ENCODE results near the gene ATXN1.

The ATXN1 gene

DNA sequence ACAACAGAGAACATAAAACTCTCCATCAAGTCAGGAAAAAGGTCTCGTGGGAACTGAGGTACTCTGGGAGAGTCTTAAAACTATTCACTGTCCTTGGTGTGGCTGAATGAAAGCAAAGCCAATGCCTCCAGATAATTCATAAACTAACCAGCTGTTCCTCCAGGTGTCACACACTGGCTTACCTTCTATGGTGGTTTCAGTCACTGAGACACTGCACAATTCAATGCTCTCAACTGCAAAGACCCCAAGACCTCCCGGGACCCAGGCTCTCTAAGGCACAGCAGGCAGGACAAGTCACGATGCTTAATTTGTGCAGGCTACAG is 422.0 kb downstream of the ATXN1 start:
- TF ChIP-seq, protein P1, sequence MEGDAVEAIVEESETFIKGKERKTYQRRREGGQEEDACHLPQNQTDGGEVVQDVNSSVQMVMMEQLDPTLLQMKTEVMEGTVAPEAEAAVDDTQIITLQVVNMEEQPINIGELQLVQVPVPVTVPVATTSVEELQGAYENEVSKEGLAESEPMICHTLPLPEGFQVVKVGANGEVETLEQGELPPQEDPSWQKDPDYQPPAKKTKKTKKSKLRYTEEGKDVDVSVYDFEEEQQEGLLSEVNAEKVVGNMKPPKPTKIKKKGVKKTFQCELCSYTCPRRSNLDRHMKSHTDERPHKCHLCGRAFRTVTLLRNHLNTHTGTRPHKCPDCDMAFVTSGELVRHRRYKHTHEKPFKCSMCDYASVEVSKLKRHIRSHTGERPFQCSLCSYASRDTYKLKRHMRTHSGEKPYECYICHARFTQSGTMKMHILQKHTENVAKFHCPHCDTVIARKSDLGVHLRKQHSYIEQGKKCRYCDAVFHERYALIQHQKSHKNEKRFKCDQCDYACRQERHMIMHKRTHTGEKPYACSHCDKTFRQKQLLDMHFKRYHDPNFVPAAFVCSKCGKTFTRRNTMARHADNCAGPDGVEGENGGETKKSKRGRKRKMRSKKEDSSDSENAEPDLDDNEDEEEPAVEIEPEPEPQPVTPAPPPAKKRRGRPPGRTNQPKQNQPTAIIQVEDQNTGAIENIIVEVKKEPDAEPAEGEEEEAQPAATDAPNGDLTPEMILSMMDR (IDR thresholded peaks at IDR 0.05), result no peak
- no peak for DNase-seq
- Histone ChIP-seq H3K27me3 (no peaks in the 10 kb centered on the region), H3K4me3 (no peak overlapping the region), H3K36me3 (no peaks in the 10 kb centered on the region), H3K27ac (peak overlapping the region in 1 of 2 donors; percentile 37), H3K9me3 (no peaks in the 10 kb centered on the region), H3K4me1 (peaks cover 0 to 57% (median 43%) of the 10 kb centered on the region in 4 donors)
- intact Hi-C loops (cut with DNase I; ENCODE audit: low total_unique reads), result loop anchor here (5.0 to 10.0 kb wide), 3 partner anchors 68 to 626 kb away; no protein-coding TSS in a partner anchor

DNA sequence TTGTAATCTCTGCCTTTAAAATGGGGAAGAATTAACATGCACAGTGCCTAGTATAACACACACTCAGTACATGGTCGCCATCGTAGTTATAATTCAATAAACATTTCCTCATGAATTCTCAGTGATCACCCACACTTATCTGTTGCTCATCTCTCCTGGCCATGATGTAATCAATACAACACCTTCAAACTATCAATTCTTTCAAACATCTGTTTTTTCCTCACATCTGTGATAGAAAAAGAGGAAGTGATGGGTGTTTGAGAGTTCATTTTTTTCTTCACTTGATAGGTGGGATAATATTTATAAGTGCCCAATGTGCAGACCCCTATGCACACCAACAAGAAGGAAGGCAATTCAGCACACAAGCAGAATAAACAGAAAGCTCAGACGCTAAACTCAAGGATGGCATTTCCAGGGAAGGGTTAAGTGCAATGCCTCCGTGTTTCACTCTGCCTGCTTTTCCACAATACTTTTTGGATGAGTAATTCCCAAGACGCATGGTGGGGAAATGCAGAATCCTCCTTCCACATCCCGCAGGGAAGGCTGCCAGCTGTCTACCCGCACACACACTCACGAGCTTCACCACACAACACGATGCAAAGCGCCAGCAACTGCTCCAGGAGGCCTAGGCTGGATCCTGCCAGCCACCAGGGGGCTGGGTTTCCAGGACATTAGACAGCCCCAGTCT is 422.5 kb downstream of the ATXN1 start:
- TF ChIP-seq, protein P1 (IDR thresholded peaks at IDR 0.05), result peak; percentile 35 to 41
- Histone ChIP-seq H3K9me3 (no peaks in the 10 kb centered on the region), H3K4me3 (no peak overlapping the region), H3K27ac (peak overlapping the region in 1 of 2 donors; percentile 37), H3K27me3 (no peaks in the 10 kb centered on the region), H3K4me1 (peaks cover 0 to 62% (median 45%) of the 10 kb centered on the region in 4 donors), H3K36me3 (no peaks in the 10 kb centered on the region)
- peak; percentile 85 to 89 for DNase-seq
- intact Hi-C loops (cut with DNase I; ENCODE audit: low total_unique reads), result loop anchor here (5.0 to 10.0 kb wide), 3 partner anchors 69 to 626 kb away; no protein-coding TSS in a partner anchor

DNA sequence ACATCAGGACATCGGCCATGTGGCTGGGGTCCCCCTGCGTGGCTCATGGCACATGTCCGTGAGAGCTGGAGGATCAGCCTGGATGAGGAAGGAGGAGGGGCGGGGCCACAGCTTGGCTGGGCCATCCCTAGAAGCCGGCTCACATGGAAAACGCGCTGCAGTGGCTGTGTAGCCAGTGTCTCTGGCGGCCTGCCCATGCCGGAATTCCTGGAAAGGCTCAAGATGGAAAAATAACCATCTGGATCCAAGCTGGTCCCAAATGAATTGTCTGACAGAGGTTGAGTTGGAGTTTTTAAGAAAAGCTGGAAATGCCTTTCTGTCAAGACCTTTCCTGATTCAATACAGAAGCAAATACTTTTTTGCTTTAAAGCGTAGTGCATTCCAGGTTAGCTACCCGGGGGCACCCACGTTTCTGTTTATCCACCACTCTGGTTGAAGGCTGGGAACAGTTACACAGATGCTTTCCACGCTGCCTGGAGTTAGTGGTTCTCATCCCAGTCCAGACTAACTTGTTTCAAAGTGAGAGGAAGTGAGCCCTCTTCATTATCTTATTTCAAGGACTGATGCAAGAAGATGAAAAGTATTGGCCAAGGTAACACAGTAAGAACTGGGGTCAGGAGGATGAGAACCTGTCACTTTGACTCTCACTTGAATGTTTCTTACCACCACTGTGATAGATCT is 423.8 kb downstream of the ATXN1 start:
- Histone ChIP-seq H3K27ac (peak overlapping the region in 1 of 2 donors; percentile 14), H3K4me1 (peaks cover 4 to 70% (median 48%) of the 10 kb centered on the region in 4 donors), H3K36me3 (no peaks in the 10 kb centered on the region), H3K27me3 (no peaks in the 10 kb centered on the region), H3K4me3 (no peak overlapping the region), H3K9me3 (no peaks in the 10 kb centered on the region)
- intact Hi-C loops (cut with DNase I; ENCODE audit: low total_unique reads), result loop anchor here (5.0 to 10.0 kb wide), 3 partner anchors 70 to 627 kb away; no protein-coding TSS in a partner anchor
- peak; percentile 89 to 96 for DNase-seq
- TF ChIP-seq, protein P1 (IDR thresholded peaks at IDR 0.05), result no peak

DNA sequence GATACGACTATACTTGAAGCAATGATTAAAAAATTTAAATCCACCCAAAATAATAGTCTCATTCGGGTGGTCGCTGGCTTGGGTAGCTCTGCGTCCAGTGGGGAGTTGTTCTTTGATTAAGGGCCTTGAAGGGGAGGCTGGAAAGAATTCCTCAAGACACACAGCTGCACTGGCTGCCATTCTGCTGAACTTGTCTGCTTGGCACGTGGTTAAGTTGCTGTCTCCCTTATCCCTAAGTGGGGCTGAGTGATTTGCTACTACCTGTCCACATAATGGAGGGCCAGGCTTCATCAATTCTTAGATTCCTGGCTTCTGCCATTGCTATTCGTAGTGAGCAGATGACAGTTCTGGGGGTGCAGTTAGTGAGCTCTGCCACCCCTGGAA is 424.4 kb downstream of the ATXN1 start:
- no peak for DNase-seq
- H3K27ac ChIP-seq, result peak overlapping the region in 1 of 2 donors; percentile 14
- TF ChIP-seq, protein P1 (IDR thresholded peaks at IDR 0.05), result no peak
- H3K4me1 ChIP-seq, result peaks cover 4 to 70% (median 53%) of the 10 kb centered on the region in 4 donors
- intact Hi-C loops (cut with DNase I; ENCODE audit: low total_unique reads), result loop anchor here (5.0 to 10.0 kb wide), 3 partner anchors 70 to 628 kb away; no protein-coding TSS in a partner anchor
- H3K4me3 ChIP-seq, result no peak overlapping the region
- H3K27me3 ChIP-seq, result no peaks in the 10 kb centered on the region
- no peaks in the 10 kb centered on the region for H3K9me3 ChIP-seq
- H3K36me3 ChIP-seq, result no peaks in the 10 kb centered on the region

DNA sequence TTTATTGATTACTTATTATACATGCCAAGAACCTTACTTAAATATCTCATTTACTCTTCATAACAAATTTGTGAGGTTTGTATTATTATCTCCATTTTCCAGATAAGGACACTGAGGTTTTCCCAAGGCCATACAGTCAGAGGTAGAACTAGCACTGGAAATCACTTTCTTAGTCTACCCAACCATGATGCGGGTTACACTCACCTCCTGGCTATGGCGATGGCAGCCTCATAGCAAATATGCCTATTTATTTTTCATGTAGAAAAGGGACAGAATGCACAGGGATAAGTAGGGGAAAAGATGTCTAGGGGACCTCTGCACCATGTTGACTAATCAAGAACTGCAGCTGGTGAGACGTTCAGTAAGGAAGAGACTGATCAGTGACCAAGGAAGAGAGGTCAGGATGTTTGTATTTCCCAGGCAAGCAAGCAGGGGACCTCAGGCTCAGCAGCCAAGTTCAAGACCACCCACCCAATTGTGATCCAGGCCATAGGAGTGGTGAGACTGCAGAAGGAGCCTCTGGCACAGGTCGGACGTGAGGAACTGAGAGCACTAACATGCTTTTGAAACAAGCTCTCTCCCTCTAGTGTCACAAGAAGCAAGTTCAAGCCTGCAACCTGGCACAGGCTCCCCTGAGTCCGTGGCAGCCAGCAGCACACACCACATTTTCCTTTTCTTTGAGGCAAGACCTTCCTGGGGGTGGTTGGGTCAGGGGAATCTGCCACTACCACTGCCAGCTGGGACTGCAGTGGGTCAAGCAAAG is 425.0 kb downstream of the ATXN1 start:
- H3K27me3 ChIP-seq, result no peaks in the 10 kb centered on the region
- H3K27ac ChIP-seq, result peak overlapping the region in 1 of 2 donors; percentile 2
- TF ChIP-seq, protein P1 (IDR thresholded peaks at IDR 0.05), result no peak
- H3K4me1 ChIP-seq, result peaks cover 4 to 76% (median 58%) of the 10 kb centered on the region in 4 donors
- H3K9me3 ChIP-seq, result no peaks in the 10 kb centered on the region
- no peak for DNase-seq
- H3K36me3 ChIP-seq, result no peaks in the 10 kb centered on the region
- H3K4me3 ChIP-seq, result no peak overlapping the region
- intact Hi-C loops (cut with DNase I; ENCODE audit: low total_unique reads), result loop anchor here (5.0 to 10.0 kb wide), 3 partner anchors 71 to 629 kb away; no protein-coding TSS in a partner anchor

All from tibial artery (tissue), 4 donors.